RCC 7860 (cell line): Measurements from ENCODE around the gene PRPF8.

Experiments used
- DNase-seq: peaks from one replicate; pipeline ENCODE4 v3.0.0-alpha.2; 2015; ENCODE audit warnings: low spot score
- FAIRE-seq: peaks from 2 replicates; lab custom pipeline; 2012; peaks lifted over from hg19 to GRCh38; lab: Jason Lieb, UNC

Gene PRPF8

DNA sequence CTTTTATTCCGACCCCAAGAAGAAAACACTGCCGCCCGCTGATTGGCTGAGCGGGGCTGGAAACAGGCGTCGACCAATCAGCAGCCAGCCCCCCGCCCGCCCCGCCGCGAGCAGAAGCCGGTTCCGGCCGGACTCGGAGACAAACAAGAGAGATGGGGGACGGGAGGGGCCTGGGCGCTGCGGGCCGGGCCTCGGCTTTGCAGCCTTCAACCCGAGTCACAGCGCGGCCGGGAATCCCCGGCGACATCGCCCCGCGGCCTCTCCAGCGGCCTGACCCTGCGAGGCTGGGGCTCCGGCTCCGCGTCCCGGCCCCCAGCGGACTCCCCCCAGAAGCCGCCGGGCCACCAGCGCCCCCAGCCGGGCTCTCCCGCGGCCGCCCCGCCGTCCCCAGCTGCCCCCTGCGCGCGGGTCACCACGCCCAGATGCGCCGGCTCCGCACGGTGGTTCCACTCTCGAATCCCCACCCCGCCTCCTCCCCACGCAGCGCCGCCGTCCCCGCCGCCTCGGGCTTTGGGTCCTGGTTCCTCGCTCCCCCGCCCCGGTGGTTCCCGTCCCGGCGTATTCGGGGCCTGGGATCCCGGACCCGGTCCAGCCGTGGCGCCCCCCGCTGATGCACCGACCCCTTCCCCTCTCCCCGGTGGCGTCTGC, 55.7 kb downstream of the PRPF8 start:
- peak; percentile 76 for DNase-seq
- peak; percentile 53 for FAIRE-seq

DNA sequence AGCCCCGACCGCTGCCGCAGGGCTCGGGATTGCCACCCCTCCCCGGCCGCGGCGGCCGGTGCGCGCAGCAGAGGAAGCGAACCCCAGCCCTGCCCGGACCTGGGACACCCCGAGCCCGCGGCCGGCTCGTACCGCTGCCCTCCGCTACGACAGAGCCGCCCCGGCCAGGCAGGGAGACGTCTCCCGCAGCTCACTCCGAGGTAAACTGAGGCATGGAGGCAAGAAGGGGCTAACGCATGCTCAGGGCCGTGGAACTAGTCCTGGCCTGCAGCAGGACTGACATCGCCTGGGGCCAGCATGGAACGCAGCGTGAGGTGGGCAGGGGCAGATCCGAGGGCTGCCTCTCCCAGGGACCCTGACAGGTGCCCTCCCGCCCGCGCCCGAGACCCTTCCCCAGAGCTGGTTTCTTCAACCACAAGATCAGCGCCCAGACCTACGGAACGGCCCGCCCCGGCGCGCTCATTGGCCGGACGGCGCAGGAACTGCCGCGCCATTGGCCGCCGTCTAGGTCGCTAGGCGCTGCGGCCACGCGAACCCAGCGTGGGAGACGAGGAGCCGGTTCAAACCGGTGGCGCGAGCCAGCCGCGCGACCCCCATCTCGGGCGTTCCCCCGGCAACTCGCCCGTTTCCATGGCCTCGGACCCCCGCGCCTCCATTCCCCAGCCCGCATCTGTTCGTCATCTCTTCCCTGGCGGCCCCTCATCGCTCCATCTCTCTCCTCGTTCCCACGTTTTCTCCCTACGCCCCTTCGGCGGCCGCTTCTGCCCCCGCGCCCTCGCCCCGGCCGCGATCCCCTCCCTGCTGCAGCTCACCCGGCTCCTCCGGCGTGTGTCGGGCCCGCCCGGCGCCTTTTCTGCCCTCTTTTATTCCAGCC, 56.4 kb downstream of the PRPF8 start, which contains the start of gene SLC43A2:
Gene SLC43A2, minus strand, starts transcription at position 853 of the 874 bp plus-strand sequence. CDS start 960 bp downstream, outside the sequence.
- peak; percentile 36 for DNase-seq
- FAIRE-seq = no peak

DNA sequence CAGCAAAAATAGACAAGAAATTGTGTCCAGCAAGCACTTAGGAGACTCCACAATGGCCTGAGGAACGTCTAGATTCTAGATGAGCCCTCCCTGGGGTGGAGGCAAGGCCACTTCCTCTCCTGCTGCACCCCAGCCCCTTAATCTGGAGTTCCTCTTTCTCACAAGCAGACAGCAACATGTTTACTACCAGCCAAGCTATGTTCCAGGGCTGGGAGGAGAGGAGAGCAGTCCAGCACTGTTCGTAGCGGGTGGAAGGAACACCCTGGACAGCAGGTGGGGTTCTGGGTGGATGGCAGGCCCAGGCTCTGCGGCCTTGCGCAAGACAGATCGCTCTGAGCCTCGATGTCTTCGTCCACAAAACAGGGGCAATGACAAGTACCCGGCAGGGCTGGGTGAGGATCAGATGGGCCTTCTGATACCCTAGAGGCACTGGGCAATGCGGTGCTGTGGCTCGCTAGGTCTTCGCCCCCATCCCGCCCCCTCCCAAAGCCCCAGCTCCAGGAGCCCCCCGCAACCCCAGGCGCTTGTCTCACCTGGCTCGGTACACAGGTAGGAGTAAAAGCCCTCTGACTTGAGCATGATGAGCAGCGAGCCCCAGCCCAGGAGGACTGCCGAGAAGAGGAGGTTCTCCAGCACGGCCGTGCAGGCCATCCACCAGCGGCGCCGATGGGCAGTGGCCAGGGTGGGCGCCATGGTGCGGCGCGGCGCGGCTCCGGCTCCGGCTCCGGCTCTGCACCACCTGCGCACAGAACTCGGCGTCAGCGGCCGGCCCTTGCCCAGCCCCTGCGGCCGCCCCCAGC, 57.3 kb downstream of the PRPF8 start:
- DNase-seq = no peak

DNA sequence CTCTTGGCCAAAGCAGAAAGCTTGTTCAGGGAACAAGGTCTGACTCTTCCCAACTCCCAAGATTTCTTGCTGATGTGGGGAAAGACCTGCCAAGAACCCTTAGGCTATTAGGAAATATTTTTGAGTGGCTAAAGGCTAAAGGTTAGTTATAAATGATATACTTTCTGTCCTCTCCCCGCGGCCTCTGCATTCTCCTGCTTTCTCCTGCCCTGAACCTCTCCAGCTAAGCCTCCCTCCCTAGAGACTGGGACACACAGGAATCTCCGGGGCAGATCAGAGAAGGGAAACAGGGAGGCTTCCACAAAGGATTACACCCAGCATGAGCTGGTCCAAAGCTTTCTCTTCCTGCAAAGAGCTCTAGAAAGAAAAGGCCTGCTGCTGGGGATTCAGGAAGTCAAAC, 58.3 kb downstream of the PRPF8 start:
- FAIRE-seq = no peak
- DNase-seq = no peak

More for the DNA sequence above, 57.3 kb downstream of the PRPF8 start:
- FAIRE-seq = no peak

DNA sequence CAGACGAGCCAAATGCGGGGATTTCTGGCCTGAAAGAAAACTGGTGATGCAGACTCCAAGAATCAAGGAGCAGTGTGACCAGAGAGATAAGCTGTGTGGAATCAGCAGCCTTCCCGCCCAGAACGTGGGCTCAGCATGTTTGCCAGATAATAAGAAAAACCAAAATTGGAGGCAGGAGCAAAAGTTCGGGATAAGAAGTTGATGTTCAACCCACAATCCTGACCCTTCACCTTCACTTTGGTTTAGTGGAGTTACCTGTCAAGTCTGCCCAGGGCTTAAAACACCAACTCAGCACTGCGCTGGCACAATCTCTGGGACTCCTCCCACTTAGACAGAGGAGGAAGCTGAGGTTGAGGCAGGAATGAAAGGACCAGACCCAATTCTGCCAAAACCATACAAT, 59.1 kb downstream of the PRPF8 start:
- DNase-seq (no peak), FAIRE-seq (no peak)

DNA sequence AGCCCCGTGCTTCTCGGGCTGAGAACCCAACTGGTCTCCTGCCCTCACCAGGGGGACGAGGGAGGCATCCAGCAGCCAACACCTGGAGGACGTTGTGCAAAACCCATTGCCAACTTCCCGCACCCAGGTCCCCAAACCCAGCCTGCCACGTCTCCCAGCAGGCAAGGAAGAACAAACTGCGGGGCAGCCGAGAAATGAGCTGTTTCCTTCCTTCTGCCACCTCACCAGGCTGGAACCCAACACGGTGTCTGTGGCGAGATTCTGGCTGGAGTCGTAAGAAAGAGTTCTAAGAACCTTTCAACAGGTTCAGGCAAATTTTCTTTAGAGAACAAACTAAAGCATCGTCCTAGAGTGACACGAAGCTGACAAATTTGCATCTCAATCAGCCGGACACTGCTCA, 59.6 kb downstream of the PRPF8 start:
- DNase-seq (no peak), FAIRE-seq (no peak)

DNA sequence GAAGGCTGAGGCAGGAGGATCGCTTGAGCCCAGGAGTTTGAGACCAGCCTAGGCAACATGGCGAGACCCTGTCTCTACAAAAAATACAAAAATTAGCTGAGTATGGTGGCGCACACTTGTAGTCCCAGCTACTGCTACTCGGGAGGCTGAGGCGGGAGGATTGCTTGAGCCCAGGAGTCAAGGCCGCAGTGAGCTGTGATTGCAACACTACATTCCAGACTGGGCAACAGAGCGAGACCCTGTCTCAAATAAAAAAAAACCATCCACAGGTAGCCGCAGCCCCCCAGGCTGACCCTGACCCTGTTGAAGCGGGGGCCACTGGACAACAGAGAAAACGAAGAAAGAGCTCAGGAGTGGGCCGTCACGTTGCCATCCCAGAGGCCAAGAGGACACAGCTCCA, 60.0 kb downstream of the PRPF8 start:
- FAIRE-seq (no peak), DNase-seq (no peak)

DNA sequence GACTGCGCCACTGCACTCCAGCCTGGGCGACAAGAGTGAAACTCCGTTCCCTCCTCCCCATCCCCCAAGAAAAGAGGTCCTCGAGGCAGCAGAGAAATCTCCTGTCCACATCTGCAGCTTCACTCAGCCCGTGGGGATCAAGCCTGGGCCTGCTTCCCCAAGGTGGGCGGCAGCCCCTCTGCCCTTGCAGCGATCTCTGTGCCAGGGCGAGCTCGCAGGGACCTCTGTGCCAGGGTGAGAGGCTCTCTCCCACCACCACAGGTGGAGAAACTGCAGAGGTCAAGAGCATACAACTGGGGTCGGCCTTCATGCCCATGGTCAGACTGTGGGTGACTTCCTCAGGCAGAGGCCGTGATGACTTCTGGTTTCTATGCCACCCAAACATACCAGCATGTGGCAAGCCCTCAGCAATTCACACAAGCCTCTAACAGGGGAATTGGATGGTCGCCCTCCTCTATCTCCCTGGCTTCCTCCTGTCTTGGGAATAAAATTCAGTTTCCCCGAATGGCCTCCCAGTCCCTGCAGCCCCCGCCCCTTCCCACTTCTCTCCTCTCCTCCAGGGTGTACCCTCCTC, 61.5 kb downstream of the PRPF8 start:
- FAIRE-seq (no peak), DNase-seq (no peak)

DNA sequence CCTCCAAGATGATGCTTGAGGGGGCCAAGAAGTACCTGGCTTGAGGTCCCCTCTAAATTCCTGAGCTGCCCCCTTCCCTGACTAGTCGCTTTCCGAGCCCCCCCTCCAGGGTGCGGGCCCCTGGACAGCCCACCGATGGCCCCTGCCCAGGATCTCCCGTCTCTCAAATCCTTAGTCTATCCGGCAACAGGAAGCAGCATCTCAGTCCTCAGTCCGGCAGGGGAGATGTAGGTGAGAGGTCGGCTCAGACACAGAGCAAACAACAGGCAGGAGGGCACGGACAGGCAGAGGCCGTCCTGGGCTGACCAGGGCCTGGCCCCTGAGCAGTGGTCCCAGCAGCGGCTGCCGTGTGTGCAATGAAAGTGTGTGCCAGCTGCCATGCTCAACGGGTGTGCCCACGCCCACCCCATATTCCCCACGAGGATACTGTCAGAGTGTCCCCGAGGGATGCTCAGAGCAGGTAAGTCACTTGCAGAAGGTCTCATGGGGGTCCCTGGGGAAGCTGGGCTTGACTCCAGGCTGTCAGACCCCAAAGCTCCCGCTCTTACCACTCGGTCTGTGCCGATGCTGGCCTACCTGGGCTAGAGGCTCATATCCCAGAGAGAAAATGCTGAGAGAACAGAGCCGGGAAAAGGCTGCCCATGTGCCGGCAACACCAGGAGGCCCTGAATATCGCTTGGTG, 63.3 kb downstream of the PRPF8 start:
- FAIRE-seq (no peak), DNase-seq (no peak)

DNA sequence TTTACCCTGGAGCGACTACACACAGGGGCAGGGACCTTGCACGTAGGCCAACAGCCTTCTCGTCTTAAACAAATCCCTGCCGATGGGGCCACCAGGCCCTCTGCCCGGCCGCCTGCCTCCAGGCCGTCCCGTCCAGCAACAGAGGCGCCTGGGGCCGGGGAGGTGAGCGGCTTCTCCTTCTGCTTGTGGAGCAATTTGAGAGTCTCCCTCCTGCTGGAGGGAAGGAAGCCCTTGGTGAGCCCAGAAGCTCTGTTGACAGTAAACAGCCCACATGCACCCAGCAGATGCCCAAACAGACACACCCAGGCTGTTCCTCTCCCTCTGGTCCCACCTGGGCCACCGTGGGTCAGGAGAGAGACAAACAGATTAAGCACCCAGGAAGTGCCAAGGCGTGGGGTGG, 64.2 kb downstream of the PRPF8 start:
- FAIRE-seq (no peak), DNase-seq (no peak)

DNA sequence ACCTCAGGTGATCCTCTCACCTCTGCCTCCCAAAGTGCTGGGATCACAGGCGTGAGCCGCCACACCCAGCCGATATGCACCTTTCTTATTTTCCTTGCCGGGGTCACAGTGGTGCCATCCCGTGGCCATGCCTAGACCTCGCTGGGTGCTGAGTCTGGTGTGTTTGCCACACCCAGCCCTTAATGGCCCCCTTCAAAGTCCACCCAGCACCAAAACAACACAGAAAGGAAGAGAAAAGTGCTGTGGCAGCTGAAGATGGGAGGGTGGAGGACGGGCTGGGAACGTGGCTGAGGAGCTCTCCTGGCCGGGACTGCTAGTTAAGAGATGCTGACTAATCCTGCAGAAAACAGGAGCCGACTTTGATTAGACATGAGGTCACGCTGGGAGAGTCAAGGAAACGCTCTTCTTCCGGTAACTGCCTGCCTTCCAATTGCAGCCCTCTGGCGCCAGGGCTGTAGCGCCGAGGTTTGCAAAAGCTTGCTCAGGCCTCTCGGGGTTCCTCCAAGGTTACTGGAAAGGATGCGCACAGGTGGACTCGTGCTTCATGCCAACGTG, 67.0 kb downstream of the PRPF8 start:
- no peak for FAIRE-seq
- DNase-seq = peak; percentile 77

DNA sequence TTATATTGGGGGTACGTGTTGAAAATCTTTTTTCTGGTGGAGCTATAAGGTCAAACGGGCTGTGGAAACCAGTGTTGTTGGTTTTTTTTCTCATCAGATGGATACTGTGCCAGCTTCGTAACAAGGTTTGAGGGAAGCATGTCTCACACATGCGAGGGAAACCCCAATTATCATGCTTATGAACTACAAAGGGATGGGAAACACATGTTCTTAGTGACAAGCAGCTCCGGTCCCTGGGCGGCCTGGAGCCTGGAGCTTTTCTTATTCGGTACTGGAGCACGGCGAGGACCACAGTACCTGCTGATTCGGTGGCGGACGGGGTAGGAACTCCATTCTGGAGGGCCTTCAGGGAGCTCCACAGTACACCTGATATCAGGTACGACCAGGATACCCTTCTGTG, 68.6 kb downstream of the PRPF8 start:
- DNase-seq (no peak), FAIRE-seq (no peak)

DNA sequence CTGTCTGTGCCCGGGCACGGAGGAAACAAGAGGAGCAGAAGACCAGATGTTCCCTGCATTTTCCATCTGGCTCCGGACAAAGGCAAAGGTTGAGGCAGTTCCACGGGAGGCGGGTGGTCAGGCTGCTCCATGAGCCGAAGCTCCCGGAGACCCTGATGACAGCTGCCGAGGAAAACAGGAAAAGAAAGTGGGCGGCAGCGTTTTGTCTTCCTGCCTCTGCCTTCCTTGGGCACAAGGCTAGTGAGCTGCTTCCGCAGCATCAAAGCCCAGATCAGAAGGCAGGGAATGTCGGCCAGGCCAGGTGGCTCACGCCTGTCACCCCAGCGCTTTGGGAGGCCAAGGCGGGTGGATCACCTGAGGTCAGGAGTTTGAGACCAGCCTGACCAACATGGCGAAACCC, 72.3 kb downstream of the PRPF8 start:
- FAIRE-seq = no peak

DNA sequence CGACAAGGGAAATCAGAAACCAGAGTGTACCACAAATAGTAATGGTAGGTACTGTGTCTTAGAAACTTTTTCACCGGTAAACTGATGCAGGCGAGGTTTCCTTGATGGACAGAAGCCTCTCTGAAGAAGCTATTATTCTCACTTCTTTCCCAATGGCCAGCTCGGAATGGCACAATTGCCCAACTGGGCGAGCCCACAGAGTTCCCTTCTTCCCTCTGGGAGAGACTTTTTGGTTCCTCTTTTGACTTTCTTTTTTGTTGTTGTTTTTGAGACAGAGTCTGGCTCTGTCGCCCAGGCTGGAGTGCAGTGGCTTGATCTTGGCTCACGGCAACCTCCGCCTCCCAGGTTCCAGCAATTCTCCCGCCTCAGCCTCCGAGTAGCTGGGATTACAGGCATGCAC, 73.0 kb downstream of the PRPF8 start:
- DNase-seq = no peak

More for the DNA sequence above, 72.3 kb downstream of the PRPF8 start:
- DNase-seq = no peak

DNA sequence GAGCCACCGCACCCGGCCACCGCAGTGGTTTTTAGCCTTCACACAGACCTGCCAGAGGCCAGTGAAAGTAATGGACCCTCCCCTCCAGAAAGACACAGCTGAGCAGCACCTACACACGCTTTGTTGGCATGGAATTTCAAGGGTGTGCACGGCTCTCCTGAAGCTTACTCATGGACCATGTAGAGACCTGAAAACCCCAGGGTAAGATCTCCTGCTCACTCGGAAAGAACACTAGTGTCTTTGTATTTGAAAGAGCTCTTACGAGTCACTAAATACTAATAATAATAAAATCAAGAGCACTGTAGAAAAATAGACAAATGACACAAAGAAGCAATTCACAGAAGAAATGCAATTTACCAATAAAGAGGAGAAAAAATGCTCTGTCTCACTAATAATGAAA, 76.0 kb downstream of the PRPF8 start:
- DNase-seq (no peak), FAIRE-seq (no peak)

More for the DNA sequence above, 73.0 kb downstream of the PRPF8 start:
- FAIRE-seq = no peak

DNA sequence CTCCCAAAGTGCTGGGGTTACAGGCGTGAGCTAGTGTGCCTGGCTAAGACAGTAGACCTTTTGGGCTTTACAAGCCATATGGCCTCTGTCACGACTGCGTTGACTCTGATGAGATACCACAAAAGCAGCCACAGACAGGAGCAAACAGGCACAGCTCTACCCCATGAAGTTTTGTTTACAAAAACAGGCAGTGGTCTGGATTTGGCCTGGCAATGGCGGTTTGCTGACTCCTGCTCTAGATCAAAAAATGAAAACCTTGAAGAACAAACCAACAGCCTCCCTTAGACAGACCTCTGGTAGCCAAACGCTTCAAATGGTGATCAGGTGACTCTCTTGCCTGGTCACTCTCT, 76.7 kb downstream of the PRPF8 start:
- FAIRE-seq (no peak), DNase-seq (no peak)

DNA sequence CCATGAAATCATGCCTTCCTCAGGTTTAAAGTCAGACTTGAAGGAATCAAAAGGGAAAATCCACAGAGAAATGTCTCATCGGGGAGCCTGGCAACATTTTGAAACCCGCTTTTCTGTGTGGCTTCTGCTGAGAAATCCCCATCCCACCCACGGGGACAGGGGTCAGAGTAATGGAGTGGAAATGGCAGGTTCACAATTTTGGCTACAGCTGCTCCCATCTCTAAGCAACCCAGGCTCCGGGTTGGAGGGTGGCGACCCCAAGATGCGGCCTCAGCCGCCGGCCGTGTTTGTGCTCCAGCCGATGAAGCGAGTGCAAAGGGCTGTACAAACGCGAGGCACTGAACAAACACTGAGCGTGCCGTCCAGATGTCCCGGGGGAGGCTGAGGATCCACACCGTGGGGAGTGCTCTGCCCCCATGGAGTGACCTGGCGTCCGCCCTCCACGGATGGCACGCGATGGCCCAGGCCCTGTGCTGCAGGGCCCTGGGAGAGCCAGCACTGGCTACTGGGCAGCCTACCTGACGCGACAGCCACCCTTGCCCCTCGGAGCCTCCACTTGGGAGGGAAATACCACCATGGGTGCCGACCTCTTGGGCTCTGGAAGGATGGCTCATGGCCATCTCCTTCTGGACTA, 78.2 kb downstream of the PRPF8 start:
- DNase-seq = no peak
- no peak for FAIRE-seq

DNA sequence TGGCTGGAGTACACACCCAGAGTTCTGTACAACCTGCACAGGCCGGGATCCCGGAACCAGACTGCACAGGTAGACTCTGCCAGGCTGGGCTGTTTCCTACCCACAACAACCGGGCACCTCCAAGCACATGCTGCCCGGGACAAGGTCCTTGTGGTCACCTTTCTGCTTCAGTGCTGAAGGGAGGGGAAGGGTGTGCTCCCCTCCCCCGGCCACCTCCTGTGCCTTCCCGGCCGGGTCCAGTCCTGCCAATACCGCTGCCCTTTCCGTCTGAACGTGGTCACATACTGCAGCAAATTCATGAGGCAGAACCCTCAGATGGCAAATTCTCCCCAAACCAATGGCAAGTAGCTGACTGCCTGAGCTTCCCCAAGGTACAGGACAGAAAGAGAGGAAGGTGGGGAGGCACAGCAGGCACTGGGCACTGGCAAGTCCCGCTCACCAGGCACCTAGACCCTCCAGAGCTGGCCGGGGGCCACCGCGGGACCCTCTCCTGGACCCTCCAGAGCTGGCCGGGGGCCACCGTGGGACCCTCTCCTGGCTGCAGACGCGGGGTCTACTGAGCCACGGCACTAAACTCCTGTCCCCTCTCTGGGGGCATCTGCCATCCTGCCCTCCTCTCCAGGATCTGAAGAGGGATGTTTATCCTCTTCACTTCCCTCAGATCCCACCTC, 78.9 kb downstream of the PRPF8 start:
- FAIRE-seq (no peak), DNase-seq (no peak)

DNA sequence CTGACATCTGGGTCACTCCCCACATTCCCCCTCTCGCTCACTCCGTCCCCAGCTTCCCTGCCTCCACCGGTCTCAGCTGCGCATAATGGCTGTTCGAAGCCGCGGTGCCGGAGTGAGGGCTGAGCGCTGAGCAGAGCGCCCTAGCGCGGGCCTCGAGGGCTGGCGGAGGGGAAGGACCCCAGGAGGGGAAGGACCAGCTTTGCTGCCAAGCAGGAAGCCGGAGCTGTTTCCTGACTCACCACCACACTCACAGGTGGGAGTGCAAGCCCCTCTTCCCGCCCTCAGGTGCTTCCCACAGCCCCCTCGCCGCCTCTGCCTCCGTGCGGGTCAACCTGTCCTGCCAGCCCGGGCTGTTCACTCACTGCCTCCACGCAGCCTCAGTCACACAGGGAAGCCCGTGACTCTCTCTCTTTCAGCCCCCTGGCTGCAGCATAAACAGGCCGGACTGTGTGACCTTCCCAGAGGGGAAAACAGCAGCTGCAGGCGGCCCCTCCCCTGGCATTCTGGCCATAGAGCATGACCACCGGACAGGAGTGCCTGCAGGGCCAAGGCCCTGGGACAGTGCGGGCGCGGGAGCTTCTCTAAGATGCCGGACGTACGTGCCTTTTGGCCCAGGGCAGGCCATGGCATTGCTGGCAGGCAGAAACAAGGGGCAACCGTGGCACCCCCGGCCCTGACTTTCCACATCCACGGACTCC, 79.7 kb downstream of the PRPF8 start:
- no peak for FAIRE-seq
- no peak for DNase-seq
